NK-92 (cell line): Measurements from ENCODE around the gene PTPRT.

Experiments
- DNase-seq: peaks from one replicate; lab custom pipeline; 2025; ENCODE audit not compliant: unreplicated experiment; lab: John Stamatoyannopoulos, UW

The PTPRT gene

DNA sequence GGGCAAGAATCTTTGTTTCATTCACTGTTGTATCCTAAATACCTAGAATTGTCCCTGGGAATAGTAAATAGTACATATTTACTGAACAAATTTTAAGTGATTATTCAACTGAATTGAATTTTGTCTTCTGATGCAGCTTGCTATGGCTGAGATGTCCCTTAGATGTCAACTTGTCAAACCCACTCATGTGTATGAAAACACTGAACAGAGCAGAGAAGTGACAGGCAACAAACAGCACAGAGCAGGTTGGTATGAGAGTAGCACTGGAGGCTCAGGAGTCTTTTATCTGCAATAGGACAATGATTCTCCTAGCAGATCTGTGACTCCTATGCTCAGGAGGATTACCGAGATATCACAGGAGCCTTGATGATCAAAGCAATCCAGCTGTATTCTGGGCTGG lies 1031.4 kb downstream of the PTPRT start:
- DNase-seq, result no peak

DNA sequence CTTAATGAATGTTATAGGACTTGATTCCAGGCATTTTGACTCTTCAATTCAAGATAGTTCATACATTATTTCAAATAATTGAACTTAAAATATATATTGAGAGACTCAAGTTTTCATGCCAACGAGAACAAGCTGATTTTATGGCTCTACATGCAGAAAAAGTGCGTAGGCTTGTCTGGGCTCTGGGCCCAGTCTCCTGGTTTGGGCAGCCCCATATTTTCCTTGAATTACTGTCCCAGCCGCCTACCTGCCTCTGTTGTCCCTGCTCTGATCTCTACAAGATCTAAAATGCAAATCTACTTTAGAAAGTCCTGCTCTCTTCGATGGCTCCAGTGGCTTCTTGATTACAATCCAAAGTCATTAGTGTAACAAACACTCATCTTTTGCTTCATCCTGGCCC lies 1034.1 kb downstream of the PTPRT start:
- DNase-seq, result no peak

DNA sequence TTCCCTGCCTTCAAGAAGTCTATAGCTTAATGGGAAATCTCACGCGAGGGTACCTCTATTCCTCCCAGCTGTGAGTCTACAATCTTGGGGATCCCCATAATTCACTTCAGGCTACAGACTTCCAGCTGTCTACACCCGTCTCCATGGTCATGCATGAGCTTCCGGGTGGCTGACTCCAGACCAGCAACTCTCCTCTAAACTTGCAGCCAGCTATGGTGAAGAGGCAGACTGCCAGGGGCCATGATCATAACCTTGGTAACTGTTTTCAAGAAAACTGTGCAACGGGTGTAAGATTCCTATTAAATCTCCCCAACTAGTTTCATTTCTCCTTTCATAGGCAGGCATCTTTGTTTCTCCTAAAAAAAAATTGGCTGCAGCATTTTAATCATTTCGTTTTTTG lies 1037.1 kb downstream of the PTPRT start:
- DNase-seq, result no peak

DNA sequence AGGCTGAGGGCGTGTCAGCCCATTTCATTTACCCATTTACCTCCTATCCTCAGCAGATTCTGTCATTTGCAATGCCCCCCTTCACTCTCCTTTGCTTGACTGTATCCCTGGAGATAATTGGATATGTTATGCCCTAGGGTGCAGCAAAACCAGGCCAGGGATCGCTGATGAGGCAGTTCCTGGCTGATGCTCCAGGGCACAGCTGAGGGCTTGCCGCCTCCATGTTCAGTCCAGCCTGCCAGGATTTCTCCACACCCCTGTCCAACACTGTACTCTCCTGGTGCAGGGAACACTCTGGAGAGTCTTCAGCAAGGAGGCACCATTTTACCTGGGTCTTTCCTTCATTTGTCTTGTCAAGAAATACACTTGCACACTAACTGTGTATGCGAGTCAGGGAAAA lies 1039.5 kb downstream of the PTPRT start:
- DNase-seq, result no peak

DNA sequence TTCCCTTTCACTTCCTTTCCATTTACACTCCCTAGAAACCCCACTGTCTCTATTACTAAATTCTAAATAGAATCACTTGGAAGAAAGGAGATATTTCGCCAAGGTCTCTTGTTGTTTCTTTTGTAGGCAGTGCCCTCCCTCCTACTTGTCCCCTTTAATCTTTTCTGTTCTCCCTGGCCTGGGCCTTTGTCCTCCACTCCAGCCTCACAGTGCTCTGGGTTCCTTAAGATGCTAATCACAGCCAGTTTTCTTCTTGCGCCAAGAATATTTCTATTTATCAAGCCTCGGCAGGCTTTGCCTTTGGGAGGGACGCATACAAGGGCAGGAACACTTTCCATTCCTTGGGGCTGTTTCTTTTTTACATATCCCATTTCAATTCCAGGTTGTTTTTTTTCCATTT lies 1051.0 kb downstream of the PTPRT start:
- DNase-seq, result no peak

DNA sequence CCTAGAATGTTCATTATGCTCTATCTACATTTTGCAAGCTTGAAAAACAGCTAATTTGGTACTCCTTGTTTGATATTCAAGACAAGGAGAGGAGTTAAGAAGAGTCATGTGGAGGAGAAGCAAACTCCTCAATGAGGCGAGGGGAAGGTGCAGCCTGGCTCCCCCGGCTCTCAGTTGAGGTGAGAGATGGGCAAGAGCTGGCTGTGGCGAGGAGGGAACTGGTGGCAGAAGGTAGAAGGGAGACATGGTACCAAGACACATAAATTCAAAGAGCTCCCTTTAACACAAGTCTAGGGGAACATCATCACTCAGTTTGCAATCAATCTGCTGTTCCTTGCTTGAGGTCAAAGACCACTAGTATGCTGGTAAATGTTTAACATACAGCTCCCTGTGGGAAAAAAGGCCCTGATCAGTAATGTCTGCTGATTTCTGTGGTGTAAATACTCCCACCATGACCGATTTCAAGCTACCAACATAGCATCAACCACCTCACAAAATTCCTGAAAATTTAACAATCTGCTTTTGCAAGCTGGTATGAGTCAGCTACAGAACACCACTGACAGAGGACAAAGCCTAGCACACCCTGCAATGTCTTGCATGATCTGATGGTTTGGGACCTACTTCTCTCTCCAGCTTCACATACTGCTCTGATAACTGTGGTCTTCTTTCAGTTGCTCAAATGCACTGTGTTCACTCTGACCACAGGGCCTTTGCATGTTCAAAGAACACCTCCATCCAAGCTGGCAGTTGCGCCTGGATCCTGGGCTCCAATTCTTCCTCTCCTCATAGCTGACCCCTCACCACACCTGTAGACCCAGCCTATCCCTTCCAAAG lies 1055.2 kb downstream of the PTPRT start:
- DNase-seq, result no peak

DNA sequence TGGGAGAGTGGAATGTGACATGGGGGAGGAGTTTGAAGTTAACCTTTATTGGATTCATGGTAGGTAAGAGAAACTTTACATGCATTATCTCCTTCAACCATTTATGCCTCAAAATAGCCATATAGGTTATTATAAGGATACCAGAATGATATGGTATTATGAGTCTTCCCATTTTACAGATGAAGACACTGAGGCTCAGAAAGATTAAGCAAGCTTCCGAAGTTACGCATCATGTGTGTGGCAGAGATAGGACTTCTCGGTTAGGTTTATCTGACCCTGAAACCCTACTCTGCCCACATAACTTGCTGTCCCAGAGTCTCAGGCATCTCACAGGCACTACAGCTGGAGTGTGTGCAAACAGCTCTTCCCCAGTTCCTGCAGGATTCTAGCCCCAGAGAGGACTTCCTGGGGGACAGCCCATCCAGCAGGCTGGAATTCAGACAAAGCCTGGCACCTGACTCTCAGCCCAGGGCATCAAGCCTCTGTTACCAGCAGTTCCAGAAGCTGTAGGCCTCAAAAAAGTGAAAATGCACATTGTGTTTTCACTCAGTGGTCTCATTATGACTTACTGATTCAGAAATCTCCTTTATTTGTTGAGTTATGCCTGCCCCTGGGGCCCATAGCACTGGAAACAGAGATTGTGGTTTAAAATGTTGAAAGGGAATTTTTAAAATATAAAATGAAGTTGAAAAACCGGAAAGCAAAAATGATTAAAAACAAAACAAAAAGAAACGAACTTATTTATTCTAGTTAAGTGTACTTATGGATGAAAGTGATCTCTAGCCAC lies 1058.7 kb downstream of the PTPRT start:
- no peak for DNase-seq

DNA sequence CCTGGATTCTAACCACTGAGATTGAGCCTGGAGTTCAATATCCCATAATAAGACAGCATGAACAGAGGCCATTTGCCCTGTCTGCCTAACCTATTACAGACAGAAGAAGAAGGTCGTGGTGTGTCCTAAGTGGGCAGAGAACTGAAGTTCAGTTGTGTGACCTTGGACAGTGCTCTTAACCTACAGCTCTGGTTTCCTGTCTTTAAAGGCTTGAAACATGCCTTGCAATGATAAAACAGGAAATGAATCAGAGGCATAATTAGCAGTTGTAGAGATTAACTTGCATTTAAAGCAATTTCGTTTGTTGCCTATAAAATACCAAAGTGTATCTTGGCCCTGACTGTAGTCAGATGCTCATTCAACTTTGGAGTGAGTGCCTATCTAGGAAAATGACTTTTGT lies 1064.3 kb downstream of the PTPRT start:
- no peak for DNase-seq

DNA sequence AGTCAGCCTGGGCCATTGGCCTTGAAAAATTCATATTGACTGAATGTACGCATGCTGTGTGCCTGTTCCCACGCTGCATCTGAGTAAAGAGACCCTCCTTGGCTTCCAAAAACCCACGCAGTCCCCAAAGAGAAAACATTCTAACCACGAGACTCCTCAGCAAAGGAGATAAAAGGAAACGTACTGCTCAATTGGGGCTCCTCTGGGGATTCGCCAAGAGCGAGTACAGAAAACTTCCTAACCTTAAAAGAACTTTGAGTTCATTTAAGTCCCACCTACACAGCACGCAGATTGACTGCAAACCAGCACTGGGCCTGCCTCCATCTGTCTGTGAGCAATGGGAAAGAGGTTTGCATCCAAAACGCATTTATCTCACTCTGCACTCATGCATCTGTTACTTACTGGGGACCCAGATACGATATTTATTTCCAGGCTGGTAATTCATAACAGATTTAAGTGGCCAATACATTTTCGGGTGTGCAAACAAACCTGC lies 1065.7 kb downstream of the PTPRT start:
- no peak for DNase-seq

DNA sequence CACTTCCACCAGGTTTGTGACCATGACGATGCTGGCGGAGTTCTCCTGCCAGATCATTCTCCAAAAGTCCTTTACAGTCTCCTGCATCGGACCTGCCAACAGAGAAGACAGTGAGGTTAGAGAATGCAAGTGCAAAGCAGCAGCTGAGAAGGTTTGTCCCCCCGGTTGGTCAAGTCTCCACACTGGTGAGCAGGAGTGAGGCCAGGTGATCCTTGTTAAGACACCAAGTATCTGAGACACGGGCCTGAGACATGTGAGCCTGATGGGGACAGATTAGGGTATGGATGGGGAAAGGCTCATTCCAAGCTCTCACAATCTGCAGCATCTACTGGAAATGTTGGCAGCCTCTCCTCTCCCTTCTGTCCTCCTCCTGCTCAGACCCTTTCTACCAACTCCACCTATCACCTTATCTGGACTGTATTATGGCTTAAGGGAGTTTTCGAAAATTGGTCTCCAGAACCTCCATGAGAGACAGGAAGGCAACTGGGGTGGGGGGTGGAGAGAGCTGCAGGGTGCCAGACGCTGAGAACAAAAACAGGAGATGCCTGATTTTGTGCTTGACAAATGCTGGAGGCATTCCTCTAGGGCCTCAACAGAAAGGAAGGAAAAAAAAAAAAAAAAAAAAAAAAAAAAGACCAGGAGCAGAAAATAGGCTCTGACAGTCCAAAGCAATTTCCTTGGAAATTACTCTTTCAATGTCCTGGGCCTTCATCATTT lies 1071.1 kb downstream of the PTPRT start:
- DNase-seq, result no peak

DNA sequence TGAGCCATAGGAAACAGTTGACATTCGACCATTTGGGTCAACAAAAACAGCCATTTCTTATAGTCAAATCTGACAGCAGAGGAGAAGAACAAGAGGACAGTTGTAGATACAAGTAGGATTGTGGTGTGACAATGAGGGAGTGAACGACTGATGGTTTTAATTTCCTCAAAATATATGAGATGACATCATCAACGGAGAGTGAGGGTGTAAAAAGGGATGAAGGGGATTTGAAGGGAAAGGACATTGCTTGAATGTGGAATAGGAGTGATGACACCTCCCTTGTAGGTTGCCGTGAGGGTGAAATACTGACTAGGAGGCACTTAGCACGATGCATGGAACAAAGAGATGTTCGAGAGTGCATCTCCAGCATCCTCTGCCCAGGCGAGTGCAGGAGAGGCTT lies 1071.7 kb downstream of the PTPRT start:
- no peak for DNase-seq

DNA sequence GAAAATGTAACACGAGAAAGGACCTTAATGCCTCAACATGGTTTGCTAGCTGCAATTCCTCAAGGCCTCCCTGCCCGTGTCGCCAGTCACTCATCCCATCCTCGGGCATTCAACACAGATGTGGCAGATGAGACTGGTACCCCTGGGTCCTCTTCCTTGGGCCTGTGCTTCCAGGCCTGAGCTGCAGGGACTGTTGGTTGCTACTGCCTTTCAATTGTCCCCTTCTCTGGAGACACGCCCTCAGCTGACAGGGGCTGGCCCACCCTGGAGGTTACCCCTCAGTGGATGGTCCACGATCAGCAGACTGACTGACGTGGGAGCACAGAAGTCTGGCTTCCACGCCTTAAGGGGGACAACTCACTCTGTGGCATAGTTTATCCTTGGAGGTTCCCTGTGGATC lies 1076.5 kb downstream of the PTPRT start:
- no peak for DNase-seq

DNA sequence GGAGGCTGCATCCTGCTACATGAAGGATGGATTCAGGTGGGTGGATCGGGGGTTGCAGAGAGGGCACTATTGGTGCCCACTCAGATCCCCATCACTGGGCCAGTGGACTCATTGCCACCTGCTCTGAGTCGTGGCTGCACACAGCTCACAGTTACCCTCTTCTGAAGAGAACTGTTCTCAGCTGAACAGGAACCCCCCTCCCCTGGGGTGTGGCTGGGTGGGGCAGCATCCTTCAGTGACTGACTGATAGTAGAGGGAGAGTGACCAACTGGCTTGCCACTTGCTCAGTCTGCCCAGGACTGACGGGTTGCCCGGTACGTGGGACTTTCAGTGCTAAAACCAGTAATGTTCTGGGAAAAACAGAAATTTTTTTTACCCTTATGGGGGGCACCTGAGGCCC lies 1077.5 kb downstream of the PTPRT start:
- DNase-seq, result no peak

DNA sequence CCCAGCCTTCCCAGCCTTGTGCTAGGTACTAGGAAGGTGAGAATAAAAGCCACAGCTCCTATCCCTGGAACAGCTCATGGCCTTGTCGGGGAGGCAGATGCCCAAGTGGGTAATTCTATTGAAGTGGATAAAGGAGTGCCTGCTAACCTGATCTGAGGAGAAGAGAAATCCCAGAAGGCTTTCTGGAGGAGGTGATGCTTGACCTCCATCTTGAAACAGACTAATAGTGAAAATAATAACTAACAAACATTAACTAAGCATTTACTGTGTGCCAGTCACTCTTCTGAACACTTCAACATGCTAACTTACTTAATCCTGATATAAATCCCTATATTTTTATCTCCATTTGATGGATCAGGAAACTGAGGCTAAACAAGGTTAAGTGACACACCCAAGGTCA lies 1078.4 kb downstream of the PTPRT start:
- no peak for DNase-seq

DNA sequence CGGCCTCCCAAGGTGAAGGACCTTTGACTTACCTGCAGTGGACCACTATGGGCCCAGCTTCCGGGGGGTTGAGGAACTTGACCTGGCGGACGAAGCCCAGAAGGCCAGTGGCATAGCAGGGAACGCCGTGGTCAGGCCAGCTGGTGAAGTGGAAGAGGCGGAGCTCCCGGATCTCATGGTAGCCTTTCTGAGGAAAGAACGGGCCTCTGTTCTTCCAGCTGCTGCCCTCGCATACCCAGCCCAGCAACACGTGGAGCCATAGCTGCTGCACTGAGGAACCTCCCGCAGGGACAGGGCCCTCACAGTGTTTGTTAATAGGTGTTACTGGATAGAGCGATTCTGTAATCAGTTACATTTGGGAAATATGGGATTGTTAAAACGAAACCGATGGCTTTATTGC lies 1079.4 kb downstream of the PTPRT start:
- no peak for DNase-seq

DNA sequence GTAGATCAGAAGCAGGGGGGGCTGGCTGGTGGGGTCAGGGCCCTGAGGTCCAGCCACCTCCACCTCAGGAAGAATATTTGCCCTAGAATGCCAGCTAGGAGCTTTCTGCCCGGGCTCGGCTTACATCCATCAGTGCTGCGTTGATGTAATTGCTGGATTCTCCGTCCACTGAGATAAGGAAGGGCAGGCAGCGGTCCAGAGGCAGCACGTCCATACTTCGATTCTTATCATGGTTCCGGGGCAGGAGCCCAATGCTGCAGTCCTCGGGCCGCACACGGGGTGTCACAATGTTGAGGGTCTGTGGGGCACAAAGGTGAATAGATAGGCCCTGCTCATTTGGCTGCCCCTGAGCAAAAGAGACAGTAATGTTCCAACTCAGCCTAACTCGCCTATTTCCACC lies 1087.7 kb downstream of the PTPRT start:
- DNase-seq, result no peak

DNA sequence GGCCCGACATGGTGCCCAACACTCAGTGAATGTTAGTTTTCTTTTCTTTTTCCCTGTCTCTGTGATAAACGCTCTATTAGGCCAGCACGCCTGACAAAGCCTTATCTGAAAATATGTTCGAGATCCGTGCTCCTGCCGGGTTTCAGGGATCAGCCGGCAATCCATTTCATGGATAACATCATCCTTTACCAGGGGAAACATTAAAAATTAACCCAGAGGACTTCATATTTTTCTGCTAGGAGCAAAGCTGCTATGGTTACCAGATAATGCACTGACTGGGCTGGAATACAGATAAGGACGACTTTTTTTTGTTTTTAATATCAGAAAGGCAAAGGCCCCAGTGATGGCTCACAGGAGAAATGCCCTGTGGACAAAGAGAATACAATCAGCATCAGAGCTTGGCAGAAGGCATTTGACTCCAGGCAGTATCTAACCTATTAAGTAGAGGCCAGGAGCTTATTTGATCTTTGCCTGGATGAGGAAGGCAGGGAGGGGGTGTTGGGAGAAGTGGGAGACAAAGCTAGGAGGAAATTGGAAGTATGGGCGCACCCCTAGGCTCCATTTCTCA lies 1089.5 kb downstream of the PTPRT start:
- no peak for DNase-seq

DNA sequence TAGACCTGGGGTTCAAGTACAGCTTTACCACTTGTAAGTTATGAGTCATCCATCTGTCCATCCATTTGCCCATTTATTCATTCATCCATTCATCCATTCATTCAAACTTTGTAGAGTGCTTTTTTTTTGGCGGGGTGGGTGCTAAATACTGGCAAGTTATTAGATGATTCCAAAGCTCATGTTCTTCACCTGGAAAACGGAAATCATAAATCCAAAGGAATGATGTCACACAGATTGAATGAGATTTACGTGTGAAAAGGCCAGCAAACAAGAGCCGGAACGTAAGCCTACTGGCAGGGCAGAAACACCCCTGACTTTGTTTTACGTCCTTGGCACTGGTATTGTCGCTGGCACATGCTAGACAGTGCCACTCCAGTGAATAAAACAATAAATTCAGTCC lies 1090.6 kb downstream of the PTPRT start:
- DNase-seq, result no peak

DNA sequence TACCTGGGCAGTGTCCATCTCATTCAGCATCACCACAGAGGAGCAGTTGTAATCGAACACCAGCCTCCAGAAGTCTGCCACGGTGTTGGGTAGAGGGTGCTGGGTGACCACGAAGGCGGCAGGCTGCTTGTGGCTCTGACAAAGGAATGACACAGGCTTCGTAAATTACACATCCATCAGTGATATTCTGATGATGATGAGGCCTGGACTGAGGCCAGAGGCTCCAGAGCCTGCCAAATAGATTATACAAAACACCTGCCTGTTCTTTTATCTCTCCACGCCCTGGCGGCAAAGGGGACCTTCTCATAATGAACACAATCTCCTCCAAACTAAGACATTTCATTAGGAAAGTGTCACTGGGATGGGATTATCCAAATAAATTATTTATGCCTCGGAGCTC lies 1091.3 kb downstream of the PTPRT start:
- no peak for DNase-seq

DNA sequence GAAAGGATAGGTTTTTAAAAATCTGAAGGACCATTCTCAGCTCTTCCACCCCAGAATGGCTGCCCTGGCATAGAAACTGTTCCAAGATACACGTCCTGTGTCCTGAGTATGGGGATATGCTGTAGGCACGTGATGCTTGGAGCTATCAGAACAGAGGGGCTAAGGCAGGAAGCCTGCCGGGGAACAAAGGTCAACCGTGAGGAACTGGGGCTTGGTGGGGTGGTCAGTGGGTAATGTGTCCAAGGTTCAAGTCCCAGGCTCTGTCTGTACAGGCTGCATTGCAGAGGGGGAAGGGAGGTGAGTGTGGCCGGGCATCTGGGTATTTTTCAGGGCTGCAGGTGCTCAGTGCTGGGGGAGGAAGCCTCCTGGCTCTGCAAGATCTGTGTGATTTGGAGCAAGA lies 1092.0 kb downstream of the PTPRT start:
- no peak for DNase-seq

DNA sequence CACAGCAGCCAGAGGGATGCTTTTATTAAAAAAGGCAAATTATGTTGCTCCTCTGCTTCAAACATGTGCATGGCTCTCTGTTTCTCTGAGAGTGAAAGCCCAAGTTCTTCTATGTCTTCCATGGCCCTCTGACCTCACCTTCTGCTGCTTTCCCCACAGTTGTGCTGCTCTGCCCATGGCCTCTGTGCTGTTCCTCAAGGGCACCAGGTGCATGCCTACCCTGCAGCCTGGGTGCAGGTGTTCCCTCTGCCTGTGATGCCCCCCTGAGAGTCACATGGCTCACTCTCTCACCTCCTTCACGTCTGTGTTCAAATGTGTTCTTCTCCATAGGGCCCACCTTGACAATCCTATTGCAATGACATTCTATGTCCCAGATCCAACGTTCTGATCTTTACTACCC lies 1094.5 kb downstream of the PTPRT start:
- DNase-seq, result no peak
